DMS53 treated with DMSO at 0.1 percent for 48 hours (cell line): ENCODE results near the gene COL23A1.
"Not testable (repeated sequence)": the region's sequence is repeated elsewhere in the genome, so short reads cannot be mapped to it uniquely, and the experiment has no call there.

Experiments used
- DNase-seq: peaks from one replicate; lab custom pipeline; 2025; ENCODE audit not compliant: unreplicated experiment; lab: John Stamatoyannopoulos, UW

The COL23A1 gene

DNA sequence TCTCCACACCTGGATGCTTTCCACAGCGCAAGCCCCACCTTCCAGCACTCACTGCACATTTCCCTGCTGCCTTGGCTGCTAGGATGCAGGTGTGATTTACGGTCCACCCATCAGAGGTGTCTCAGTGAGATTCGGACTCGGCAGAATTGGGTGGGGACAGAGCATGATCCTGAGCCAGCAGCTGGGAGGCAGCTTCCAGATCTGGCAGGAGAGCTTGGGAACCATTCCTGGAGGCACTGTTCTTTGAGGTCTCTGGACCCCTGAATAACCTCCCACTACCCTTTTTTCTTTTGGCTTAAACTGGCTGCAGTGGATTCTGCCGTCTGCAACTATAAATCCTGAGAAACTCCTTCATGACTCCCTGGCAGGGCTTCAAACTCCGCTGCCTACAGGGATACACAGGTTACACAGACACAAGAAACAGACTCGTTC, 258.0 kb downstream of the COL23A1 start:
- DNase-seq: no peak

DNA sequence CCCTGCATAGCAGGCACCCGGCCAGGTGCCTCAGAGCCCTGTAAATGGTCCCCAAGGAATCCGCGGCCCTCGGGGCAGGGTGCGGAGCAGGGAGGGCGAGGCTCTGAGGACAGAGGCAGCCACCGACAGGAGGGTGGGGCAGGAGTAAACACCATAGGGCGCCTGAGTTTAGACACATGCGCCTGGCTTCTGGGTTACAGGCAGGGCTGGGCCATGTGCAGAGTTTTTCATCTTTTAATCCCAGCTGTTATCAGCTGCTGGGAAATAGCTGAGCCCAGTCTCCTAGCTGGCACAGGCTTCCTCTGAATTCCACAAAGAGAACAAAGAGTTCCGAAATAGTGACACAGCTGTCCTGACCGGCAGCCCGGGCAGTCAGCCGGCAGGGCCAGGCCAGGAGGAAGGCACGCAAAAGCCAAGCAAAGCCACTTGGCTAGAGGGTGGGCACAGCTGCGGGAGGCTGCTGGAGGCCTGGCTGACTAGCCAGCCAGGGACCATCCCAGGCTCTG, 258.6 kb downstream of the COL23A1 start:
- no peak for DNase-seq

DNA sequence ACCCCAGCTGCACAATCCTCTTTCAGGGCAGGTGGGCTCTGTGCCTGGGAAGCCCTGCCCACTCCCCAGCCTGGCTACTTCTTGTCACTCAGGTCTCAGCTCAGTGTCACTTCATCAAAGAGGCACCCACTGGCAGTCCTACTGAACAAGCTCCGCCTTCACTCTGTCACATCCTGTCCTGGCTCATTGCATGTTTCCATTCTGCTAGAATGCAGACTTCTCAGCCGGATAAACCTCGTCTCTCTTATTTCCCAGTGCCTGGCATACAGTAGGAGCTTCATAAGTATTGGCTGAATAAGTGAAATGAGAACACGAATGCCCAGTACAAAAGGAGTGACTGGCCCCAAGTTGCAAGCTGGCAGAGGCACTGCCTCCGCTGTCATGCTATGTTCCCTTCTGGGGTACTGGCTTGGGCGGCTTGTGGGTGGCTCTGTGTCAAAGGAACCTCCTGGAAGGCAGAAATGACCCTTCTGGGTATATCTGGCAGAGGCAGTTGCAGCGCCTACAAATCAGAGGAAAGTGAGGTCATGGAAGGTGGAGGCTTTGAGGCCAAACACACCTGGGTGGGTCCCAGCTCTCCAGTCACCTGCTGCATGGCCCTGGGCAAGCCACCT, 259.3 kb downstream of the COL23A1 start:
- DNase-seq: no peak

DNA sequence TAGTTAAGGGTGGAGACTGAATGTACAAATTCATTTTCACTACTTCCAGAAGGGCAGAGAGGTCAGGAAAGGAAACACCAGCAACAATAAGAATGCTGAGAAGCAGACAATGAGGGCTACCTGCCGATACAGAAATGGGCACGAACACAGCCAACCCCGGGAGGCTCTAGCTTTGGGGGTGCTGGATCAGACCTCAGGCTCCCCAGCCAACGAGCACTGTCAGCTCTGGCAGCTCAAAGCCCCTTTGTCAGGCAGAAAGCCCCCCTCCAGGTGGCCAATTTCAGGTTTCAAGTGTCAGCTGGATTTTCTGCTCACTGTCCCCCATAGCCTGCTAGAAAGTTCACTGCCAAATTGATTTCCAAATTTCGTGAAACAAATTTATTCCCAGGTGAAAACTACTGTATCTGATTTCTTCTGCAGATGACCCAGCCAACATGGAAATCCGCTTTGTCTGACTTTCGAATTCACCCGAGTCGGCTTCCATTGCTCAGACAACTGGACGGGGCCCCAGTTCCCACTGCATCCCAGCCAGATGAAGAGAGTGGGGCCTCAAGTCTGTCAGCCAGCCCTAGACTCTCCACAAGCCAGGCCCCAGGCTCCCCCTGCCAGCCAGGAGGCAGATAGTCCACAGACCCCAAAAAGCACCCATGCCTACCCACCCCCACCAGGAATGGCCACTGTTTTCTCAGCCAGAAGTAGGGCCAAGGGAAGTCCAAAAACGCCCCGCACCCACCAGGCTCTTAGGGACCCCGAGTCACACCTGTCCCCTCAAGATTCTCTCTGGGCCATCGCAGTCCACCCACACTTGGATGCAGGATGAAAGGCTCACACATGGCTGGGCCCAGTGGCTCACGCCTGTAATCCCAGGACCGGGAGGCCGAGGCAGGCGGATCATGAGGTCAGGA, 261.1 kb downstream of the COL23A1 start:
- DNase-seq: no peak

DNA sequence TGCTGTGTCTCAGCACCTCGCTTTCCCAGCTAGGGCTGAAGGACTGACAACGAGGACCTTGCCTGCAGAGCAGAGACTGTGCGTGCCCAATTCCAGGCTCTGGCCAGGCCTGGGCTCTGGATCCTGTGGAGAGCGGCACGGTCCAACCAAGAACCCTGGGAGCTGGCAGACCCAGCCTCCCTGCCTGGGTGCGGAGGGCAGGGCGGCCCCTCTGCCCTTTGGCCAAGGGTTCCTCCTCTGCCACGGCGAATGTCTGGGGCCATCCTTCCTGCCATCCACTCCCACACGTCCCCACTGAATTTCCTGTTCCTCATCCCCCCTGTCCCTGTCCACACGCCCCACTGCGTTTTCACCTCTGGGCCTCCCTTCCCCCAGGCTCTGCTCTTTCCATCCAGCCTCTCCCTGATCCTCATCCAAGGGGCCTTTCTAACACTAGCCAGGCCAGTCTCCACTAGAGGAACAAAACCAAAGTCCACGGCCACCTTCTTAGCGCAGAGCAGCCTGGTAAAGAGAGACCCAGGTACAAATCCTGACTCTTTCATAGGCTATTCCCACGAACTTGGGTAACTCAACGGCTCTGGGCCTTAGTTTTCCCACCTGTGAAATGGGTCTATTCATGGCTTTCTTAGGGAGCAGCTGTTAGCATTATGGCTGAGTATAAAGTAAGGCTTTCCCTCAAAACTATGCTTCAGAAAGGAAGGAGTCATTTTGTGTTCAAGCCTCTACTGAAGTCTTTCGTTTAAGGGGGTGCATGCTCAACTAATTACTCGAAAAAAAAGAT, 262.1 kb downstream of the COL23A1 start:
- DNase-seq: no peak

DNA sequence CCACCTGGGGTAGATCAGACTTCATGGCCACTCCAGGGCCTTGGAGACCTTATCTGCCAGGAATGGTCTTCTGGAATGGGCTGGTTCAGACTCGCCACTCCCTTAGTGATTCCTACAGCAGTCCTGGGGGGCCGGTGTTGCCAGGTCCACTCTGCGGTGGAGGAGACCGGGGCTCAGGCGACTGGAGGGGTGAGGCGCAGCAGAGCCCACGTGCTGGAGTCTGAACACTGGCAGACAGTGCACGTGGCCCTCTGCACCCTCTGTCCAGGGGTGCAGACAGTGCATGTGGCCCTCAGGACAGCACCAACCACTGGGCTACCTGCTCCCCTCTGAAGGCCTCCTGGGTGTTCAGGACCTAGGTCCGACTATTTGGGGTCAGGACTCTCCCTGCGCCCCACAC, 262.7 kb downstream of the COL23A1 start:
- DNase-seq: no peak

DNA sequence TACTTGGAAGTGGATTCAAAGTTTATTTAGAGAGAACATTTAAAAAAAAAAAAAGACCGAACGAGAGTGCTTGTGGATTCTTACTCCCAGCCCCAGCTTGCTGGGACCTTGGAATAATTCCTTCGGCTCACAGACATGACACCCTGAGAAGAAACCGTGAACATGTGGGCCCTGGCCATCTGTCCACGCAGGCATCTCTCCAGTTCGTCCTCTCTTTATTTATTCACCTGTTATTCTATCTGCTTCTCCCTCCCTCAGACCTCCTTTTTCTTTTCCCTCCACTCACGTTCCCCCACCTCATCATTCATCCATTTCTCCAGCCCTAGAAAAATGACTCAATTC, 263.8 kb downstream of the COL23A1 start:
- DNase-seq: no peak

DNA sequence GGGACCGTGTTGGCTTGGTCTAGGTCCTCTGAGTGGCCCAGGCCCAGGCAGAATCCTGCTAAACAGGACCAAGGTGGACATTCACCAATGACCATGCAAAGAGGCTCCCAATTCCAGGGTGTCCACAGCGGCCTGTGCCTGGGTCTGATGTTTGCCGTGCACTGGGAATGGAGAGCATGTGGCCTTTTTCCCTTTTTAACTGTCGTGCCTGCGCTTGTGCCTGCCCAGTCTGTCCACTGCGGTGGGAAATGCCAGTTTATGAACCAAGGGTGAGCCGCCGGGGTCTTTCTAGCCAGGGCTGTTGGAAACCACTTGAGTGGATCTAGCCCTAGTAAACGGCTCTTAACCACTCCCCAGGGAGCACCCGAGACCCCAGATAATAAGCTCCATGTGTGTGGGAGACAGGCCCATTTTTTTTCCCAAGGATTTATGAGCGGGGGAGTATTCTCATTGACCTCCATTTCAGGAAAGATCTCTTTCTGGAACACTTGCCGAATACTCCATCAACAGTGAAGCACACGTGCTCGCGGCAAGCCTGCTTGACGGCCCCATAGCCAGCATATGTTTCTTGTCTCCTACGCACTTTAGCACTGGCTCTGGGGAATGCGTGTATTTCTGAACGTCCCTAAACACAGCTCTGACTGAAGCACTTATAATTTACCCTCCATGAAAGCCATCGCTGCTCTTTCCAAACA, 264.4 kb downstream of the COL23A1 start:
- DNase-seq: no peak

DNA sequence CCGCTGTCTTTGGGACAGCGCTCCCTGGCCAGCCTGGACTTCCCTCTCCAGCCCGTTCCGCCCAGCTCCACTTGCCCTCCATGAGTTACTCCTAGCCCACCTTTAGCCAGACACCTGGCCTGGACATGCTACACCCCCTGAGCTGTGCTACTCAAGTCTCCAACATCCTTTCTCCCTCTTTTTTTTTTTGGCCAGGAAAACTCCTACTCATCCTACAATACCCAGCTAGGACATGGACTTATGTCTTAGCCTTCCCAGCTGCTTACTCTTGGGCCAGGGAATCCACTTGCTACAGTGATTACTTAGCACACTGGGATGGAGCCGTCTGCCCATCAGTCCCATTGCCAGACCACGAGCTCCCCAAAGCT, 264.9 kb downstream of the COL23A1 start:
- no peak for DNase-seq

DNA sequence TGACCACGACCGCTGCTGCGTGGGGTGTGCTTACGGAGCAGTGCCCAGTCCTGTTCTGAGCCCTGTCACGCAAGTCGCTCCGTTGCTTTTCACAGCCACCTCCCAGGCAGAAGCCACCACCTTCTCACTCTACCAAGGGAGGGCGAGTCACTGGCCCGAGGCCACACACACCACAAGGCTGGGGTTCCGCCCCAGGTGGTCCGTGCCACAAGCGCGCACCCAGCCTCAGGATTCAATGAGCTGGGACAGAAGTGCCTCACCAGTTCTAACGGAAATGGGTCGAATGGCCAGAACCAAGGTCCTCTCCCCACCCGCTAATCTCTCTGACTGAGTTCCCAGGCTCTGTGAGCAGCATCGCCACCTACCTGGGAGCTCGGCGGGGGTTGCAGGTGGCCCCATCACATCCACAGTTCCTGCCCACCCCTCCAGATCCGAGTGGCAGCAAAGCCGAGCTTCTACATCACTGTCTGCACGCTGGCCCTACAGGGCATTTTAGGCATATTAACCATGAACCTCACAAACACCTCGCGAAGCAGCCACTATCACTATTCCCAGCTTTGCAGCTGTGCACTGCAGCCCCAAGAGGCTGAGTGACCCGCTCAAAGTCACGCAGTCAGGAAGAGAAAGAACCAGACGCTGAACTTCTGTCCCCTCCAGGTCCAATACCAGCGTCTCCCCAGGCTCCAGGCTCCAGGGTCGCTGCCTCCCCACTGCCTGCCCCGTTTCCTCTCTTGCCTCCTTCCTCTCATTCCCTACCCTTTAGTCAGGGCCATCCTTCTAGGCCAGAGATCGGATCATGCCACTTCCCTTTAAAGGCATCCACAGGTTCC, 265.5 kb downstream of the COL23A1 start:
- no peak for DNase-seq

DNA sequence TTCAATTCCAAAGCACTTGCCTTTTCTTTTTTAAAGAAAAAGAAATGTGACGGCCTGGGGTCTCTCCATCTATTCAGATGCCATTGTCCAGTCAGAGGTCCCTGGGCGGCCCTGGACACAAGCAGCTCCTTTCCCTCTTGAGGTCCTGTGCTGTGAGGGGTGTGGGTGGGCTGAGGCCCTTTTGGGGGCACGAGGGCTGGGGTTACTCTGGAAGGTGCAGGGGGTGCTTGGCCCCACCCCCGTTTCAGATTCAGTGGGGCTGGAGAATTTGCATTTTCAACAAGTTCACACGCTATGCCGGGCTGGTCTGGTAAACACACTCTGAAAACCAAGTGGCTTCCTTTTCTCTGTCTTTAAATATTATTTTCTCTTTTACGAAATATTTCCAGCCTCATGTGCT, 266.2 kb downstream of the COL23A1 start:
- no peak for DNase-seq

DNA sequence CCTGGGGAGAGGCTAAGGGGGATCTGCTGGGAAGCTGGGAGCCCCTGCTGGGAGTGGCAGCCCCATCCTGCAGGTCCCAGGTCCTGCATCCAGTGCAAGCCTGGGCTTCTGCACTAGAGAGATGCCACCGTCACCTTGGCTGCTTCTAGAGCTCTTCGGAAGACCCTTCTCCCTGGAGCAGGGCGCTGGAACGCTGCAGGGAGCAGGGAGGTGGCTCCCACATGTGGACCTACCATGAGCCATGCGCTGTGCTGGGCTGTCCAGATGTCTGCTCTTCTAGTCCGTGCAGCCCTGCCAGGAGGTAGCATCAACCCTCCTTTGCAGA, 266.7 kb downstream of the COL23A1 start:
- DNase-seq: no peak

DNA sequence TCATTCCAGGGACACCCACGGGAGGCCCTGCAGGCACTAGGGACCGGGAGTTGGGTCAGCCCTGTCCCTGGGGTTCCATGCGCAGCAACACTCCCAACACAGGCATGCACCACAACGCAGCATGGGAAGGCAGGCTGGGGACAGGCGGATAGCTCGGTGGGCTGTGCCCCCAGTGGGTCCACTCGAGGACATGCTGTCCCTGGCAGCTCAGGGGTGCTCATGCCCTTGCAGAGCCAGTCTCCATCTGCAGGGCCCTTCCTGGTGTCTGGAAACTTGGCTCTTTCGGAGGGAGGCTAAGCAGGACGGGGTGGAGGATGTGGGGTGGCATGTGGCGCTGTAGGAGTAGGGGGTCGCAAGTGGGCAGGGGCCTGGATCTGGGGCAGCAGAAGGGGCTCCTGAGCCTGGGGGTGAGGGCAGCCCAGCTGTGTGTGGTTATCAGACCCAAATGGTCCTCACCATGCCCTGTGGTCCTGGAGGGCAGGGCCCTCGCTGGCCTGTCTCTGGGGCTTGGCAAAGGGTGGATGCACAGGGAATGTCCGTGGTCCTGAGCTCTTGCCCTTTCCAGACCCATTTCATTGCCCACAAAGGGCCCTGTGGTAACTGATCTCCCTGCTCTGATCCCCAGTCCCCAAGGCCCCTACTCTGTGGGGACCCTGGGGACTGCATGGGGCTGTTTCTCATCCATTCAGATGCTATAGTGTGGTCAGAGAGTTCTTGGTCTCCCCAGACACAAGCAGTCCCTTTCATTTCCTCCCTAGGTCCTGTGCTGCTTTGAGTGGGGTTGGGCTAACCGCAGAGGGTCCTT, 267.3 kb downstream of the COL23A1 start:
- no peak for DNase-seq

DNA sequence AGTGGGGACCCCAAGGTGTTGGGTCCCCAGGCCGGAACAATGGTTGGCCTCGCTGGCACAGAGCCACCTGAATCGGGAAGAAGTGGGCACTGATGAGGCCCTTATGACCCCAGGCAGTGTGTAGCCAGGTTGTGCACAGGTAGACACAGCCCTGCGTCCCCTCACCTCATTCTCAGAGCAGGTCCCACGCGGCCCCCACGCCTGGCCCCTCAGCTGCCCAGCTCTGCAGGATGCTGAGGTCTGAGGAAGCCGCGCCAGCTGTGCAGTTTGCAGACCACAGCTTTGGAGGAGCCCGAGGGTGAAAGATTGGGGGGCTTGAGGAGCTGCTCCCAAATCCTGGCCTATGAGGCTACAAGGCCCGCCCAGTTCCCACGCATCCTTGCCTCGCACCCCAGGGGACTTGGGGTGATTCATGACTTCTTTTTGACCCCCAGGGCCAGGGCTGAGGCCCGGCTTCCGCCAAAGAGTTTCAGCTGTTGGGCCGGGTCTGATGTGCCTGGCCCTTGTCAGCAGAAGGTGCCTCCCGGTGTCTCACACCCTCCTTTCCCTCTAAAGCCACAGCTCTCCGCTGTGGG, 269.8 kb downstream of the COL23A1 start:
- DNase-seq: no peak

DNA sequence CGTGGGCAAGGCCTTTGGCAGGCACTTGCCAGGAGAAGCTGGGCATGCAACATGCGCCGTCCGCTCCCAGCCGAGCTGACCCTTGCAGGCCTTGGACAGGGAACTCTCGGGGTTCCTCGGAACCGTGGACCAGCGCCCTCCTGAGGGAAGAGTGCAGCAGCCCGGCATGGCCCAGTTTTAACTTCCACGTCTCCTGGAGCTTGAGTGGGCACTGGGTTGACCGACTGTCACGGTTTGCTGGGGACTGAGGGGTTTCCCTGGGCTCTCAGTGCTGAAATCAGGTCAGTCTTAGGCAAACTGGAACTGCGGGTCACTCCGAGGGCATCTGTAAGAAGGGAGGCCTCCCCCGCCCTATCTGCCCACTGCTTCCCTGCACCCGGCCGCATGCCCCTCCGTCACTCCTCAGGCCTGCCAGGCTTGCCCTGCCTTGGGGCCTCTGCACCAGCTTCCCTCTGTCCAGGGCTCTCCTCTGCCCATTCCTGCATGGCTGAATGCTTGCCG, 270.6 kb downstream of the COL23A1 start:
- no peak for DNase-seq

DNA sequence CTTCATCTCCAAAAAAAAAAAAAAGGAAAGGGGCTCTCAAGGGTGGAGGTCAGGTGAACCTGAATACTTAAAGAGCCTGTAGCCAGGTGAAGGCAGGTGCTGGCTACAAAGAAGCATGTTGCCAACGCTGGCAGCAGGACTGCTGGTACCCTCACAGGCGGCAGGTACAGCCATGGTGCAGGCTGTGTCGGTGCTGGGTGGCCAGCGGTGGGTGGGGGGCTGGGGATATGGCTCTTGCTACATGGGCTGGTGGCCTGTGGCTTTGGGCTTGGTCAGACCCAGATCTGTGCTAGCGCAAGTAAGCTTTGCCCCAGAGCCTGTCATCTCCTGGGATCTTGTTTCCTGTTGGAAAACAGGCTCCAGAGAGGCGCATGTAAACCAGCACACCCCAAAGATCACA, 271.3 kb downstream of the COL23A1 start:
- no peak for DNase-seq

DNA sequence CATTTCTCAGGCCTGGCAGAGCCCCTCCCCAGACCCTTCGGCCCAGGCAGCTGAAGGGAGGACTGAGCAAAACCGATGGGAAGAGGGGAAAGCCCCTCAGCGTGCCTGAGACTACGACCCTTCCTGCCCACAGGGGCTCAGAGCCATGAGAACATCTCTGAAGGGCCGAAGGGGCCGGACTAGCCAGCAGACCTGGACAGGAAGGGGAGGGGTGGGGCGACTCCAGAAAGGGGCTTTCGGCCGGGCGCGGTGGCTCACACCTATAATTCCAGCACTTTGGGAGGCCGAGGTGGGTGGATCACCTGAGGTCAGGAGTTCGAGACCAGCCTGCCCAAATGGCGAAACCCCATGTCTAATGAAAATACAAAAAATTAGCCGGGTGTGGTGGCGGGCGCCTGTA, 271.8 kb downstream of the COL23A1 start:
- DNase-seq: no peak

DNA sequence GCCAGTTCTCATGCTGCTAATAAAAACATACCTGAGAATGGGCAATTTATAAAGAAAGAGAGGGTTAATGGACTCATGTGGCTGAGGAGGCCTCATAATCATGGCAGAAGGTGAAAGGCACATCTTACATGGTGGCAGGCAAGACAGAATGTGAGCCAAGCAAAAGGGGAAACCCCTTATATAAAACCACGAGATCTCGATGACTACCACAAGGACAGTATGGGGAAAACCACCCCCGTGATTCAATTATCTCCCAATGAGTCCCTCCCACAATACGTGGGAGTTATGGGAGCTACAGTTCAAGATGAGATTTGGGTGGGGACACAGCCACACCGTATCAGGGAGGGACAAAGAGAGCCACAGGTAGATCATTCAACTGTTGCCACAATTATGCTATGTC, 272.5 kb downstream of the COL23A1 start:
- DNase-seq: not testable (repeated sequence)
